Measurements from ENCODE around the gene AVEN. TPM values are rescaled to one million over a fixed set of nuclear protein-coding genes. Genes with fewer than 3 reads are reported as not detected.

The AVEN gene
- total RNA-seq, 1 donor from 2014 or later = 16.2 TPM

DNA sequence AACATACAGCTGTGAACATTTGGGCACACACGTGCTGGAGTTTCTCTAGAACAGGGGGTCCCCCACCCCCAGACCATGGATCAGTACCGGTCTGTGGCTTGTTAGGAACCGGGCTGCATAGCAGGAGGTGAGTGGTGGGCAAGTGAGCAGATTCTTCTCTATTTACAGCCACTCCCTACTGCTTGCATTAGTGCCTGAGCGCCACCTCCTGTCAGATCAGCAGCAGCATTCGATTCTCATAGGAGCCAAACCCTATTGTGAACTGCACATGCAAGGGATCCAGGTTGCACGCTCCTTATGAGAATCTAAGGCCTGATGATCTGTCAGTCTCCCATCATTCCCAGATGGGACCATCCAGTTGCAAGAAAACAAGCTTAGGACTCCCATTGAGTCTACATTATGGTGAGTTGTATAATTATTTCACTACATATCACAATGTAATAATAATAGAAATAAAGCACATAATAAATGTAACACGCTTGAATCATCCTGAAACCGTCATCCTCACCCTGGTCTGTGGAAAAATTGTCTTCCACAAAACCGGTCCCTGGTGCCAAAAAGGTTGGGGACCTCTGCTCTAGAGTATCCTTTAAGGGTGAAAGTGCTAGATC, 44.9 kb downstream of the AVEN start:
- Histone ChIP-seq H3K27me3 (ENCODE audit: control insufficient read depth in 3 of 3, insufficient read depth in 3 of 3, low read length in 3 of 3) (no peaks in the 10 kb centered on the region), H3K27ac (ENCODE audit: low read depth, low read length) (no peak overlapping the region), H3K4me3 (ENCODE audit: low read length in 3 of 3) (no peak overlapping the region), H3K36me3 (ENCODE audit: control insufficient read depth in 3 of 3, insufficient read depth in 3 of 3, low read length in 3 of 3) (no peaks in the 10 kb centered on the region), H3K9ac (ENCODE audit: low read depth in 1 of 3, low read length in 3 of 3) (no peak overlapping the region), H3K4me1 (ENCODE audit: control insufficient read depth in 3 of 3, insufficient read depth in 3 of 3, low read length in 3 of 3) (no peaks in the 10 kb centered on the region), H3K9me3 (ENCODE audit: control insufficient read depth in 3 of 3, low read length in 3 of 3) (no peaks in the 10 kb centered on the region)

DNA sequence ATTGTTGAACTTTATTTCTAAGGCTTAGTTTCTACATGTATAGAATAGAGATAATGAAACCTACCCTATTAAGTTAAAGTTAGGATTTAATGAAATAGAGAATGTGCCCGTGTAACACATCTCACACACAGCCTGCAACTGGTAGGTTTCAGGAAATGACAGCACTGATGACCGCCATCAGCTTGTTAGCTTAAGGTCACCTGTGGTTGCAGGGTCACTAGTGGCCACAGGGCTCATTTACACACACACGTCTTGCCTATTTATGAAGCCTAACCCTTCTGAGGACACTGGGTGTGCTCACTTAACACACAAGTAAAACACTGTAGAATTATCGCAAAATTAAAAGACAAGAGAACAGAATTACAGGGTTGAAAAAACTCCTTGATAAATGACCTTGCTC, 50.6 kb downstream of the AVEN start:
- no peaks in the 10 kb centered on the region for H3K27me3 ChIP-seq (ENCODE audit: control insufficient read depth in 3 of 3, insufficient read depth in 3 of 3, low read length in 3 of 3)
- H3K4me3 ChIP-seq (ENCODE audit: low read length in 3 of 3) = no peak overlapping the region
- no peak overlapping the region for H3K9ac ChIP-seq (ENCODE audit: low read depth in 1 of 3, low read length in 3 of 3)
- no peak overlapping the region for H3K27ac ChIP-seq (ENCODE audit: low read depth, low read length)
- no peaks in the 10 kb centered on the region for H3K4me1 ChIP-seq (ENCODE audit: control insufficient read depth in 3 of 3, insufficient read depth in 3 of 3, low read length in 3 of 3)
- H3K36me3 ChIP-seq (ENCODE audit: control insufficient read depth in 3 of 3, insufficient read depth in 3 of 3, low read length in 3 of 3) = no peaks in the 10 kb centered on the region
- no peaks in the 10 kb centered on the region for H3K9me3 ChIP-seq (ENCODE audit: control insufficient read depth in 3 of 3, low read length in 3 of 3)

DNA sequence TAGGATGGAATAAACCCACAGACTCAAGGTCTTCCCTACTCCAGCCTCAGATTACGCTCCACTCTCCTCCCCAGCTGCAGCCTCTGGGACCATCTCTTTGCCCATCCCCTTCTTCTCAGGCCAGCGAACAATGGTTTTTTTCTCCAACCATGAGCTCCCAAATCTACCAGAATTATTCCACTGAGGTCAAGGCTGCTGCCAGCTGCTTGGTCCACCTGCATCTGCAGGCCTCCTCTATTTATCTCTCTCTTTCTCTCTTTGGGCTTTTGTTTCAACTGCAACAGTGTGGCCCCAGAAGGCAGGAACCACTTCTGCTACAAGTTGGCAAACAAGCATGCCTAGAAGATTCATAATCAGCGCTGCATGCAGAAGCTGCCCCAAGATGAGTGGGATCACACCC, 51.6 kb downstream of the AVEN start:
- Histone ChIP-seq H3K9ac (ENCODE audit: low read depth in 1 of 3, low read length in 3 of 3) (no peak overlapping the region), H3K4me1 (ENCODE audit: control insufficient read depth in 3 of 3, insufficient read depth in 3 of 3, low read length in 3 of 3) (no peaks in the 10 kb centered on the region), H3K27ac (ENCODE audit: low read depth, low read length) (no peak overlapping the region), H3K4me3 (ENCODE audit: low read length in 3 of 3) (no peak overlapping the region), H3K36me3 (ENCODE audit: control insufficient read depth in 3 of 3, insufficient read depth in 3 of 3, low read length in 3 of 3) (no peaks in the 10 kb centered on the region), H3K9me3 (ENCODE audit: control insufficient read depth in 3 of 3, low read length in 3 of 3) (no peaks in the 10 kb centered on the region), H3K27me3 (ENCODE audit: control insufficient read depth in 3 of 3, insufficient read depth in 3 of 3, low read length in 3 of 3) (no peaks in the 10 kb centered on the region)

DNA sequence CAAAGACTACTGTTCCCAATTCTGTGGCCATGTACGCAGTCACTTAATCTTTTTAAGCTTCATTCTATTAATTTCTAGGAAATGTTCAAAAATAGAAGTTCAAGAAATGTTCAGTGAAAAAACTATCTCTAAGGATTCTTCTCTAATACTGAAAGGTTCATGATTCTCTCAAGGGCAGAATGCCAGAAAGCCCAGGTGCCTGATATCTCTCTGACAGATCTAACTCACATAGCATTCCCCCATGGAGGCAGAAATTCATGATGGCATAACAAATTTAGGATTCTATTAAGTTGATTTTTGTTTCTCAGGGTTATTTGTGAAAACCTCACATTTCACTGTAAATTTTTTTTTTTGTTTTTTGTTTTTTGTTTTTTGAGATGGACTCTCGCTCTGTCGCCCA, 53.3 kb downstream of the AVEN start:
- H3K9me3 ChIP-seq (ENCODE audit: control insufficient read depth in 3 of 3, low read length in 3 of 3) = no peaks in the 10 kb centered on the region
- H3K4me3 ChIP-seq (ENCODE audit: low read length in 3 of 3) = no peak overlapping the region
- H3K27me3 ChIP-seq (ENCODE audit: control insufficient read depth in 3 of 3, insufficient read depth in 3 of 3, low read length in 3 of 3) = no peaks in the 10 kb centered on the region
- H3K4me1 ChIP-seq (ENCODE audit: control insufficient read depth in 3 of 3, insufficient read depth in 3 of 3, low read length in 3 of 3) = no peaks in the 10 kb centered on the region
- H3K9ac ChIP-seq (ENCODE audit: low read depth in 1 of 3, low read length in 3 of 3) = no peak overlapping the region
- H3K36me3 ChIP-seq (ENCODE audit: control insufficient read depth in 3 of 3, insufficient read depth in 3 of 3, low read length in 3 of 3) = no peaks in the 10 kb centered on the region
- no peak overlapping the region for H3K27ac ChIP-seq (ENCODE audit: low read depth, low read length)

DNA sequence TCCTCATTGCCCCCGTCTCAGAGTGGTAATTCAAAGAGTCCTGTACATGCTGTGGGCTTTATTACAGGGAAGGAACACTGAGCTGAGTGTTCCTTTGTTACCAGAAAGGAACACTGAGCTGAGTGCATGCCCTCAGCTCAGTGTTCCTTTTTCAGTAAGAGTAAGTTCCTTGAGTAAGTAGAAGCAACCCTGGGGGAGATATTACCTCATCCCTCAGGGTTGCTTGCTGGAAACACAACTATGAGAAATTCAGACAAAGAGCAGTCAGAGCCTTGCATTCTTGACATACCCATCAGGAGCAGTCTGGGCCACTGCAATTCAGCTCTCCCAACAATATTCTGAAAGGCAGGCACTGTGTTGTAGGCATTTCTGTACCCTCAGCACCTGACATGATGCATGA, 53.7 kb downstream of the AVEN start:
- Histone ChIP-seq H3K4me3 (ENCODE audit: low read length in 3 of 3) (no peak overlapping the region), H3K9ac (ENCODE audit: low read depth in 1 of 3, low read length in 3 of 3) (no peak overlapping the region), H3K4me1 (ENCODE audit: control insufficient read depth in 3 of 3, insufficient read depth in 3 of 3, low read length in 3 of 3) (no peaks in the 10 kb centered on the region), H3K36me3 (ENCODE audit: control insufficient read depth in 3 of 3, insufficient read depth in 3 of 3, low read length in 3 of 3) (no peaks in the 10 kb centered on the region), H3K27me3 (ENCODE audit: control insufficient read depth in 3 of 3, insufficient read depth in 3 of 3, low read length in 3 of 3) (no peaks in the 10 kb centered on the region), H3K27ac (ENCODE audit: low read depth, low read length) (no peak overlapping the region), H3K9me3 (ENCODE audit: control insufficient read depth in 3 of 3, low read length in 3 of 3) (no peaks in the 10 kb centered on the region)

DNA sequence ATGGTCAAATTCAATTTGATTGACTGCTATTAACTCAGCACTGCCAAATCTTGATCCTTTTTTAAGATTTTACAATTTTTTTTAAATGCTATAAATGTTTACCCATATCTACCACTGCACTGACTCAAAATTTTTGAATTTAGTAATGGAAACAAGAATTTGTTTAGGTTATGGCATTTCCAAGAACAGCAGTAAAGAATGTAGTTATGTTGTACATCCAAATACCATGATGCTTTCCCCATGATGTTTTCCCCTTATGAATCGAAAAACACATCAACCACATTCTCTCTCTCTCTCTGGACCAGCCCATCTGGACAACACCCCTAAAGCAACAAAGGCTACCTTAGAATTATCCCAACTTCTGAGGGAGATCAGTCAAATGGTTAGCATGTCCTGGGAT, 56.5 kb downstream of the AVEN start:
- no peak overlapping the region for H3K4me3 ChIP-seq (ENCODE audit: low read length in 3 of 3)
- H3K27ac ChIP-seq (ENCODE audit: low read depth, low read length) = no peak overlapping the region
- no peaks in the 10 kb centered on the region for H3K9me3 ChIP-seq (ENCODE audit: control insufficient read depth in 3 of 3, low read length in 3 of 3)
- H3K27me3 ChIP-seq (ENCODE audit: control insufficient read depth in 3 of 3, insufficient read depth in 3 of 3, low read length in 3 of 3) = no peaks in the 10 kb centered on the region
- no peaks in the 10 kb centered on the region for H3K4me1 ChIP-seq (ENCODE audit: control insufficient read depth in 3 of 3, insufficient read depth in 3 of 3, low read length in 3 of 3)
- H3K36me3 ChIP-seq (ENCODE audit: control insufficient read depth in 3 of 3, insufficient read depth in 3 of 3, low read length in 3 of 3) = no peaks in the 10 kb centered on the region
- no peak overlapping the region for H3K9ac ChIP-seq (ENCODE audit: low read depth in 1 of 3, low read length in 3 of 3)

DNA sequence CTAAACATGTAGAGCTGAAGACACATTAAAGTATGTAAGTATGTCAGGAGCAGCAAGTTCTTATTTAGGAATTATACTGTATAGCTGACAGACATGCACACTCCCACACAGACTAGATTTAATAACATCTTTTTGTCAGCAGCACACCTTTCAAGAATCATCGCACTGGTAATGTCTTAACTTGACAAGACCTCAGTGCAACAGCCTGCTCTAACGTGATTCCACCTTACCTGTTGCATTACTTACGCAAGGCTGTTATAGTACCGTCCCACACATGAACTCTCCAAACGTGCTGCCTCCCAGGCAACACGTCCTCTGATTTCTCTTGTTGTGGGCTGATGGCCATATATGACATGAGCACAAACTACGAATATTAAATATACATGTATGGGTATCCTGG, 58.8 kb downstream of the AVEN start:
- Histone ChIP-seq H3K4me1 (ENCODE audit: control insufficient read depth in 3 of 3, insufficient read depth in 3 of 3, low read length in 3 of 3) (no peaks in the 10 kb centered on the region), H3K9ac (ENCODE audit: low read depth in 1 of 3, low read length in 3 of 3) (no peak overlapping the region), H3K36me3 (ENCODE audit: control insufficient read depth in 3 of 3, insufficient read depth in 3 of 3, low read length in 3 of 3) (no peaks in the 10 kb centered on the region), H3K9me3 (ENCODE audit: control insufficient read depth in 3 of 3, low read length in 3 of 3) (no peaks in the 10 kb centered on the region), H3K4me3 (ENCODE audit: low read length in 3 of 3) (no peak overlapping the region), H3K27me3 (ENCODE audit: control insufficient read depth in 3 of 3, insufficient read depth in 3 of 3, low read length in 3 of 3) (no peaks in the 10 kb centered on the region), H3K27ac (ENCODE audit: low read depth, low read length) (no peak overlapping the region)

DNA sequence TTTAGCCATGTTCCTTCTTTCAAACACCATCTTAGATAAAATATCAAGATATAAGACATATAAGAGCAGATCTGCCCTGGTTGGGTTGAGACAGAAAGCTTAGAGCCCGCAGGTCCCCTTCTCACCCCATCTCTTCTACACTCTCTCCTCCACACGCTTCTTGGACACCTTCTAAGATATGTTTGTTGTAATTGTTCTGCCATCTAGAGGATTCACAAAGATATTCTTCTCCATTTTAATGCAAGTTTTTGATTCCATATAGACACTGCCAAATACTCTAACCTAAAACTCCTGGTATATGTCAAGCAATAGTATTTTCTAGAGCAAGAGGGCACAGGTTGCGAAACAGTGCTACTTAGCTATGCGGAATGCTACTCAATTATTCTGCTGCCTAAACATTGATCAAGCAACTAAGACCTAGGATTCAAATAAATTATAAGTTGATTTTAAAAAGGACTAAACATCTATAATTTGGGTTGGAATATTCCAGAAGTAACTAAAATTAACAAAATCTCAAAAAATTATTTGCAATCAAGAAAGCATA, 63.9 kb downstream of the AVEN start:
- H3K27me3 ChIP-seq (ENCODE audit: control insufficient read depth in 3 of 3, insufficient read depth in 3 of 3, low read length in 3 of 3) = no peaks in the 10 kb centered on the region
- H3K9me3 ChIP-seq (ENCODE audit: control insufficient read depth in 3 of 3, low read length in 3 of 3) = no peaks in the 10 kb centered on the region
- no peak overlapping the region for H3K4me3 ChIP-seq (ENCODE audit: low read length in 3 of 3)
- no peaks in the 10 kb centered on the region for H3K36me3 ChIP-seq (ENCODE audit: control insufficient read depth in 3 of 3, insufficient read depth in 3 of 3, low read length in 3 of 3)
- no peaks in the 10 kb centered on the region for H3K4me1 ChIP-seq (ENCODE audit: control insufficient read depth in 3 of 3, insufficient read depth in 3 of 3, low read length in 3 of 3)
- H3K9ac ChIP-seq (ENCODE audit: low read depth in 1 of 3, low read length in 3 of 3) = no peak overlapping the region
- no peak overlapping the region for H3K27ac ChIP-seq (ENCODE audit: low read depth, low read length)

DNA sequence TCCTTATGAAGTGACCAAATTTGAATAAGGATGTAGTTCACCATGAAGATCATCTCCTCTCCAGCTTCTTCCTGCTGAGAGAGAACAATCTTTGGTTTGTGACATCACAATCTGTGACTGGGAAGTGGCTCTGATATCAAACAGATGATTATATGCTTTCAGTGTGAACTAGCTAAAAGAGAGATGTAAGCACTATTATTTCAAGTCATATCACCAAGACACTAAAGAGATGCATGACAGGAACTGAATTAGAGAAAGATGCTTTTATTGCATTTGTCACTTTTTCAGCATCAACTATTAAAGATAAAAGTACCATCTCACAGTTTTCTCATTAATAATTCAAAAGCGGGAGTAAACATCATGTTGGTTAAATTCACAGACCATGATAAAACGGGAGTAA, 67.2 kb downstream of the AVEN start:
- H3K27ac ChIP-seq (ENCODE audit: low read depth, low read length) = no peak overlapping the region
- no peaks in the 10 kb centered on the region for H3K27me3 ChIP-seq (ENCODE audit: control insufficient read depth in 3 of 3, insufficient read depth in 3 of 3, low read length in 3 of 3)
- no peaks in the 10 kb centered on the region for H3K4me1 ChIP-seq (ENCODE audit: control insufficient read depth in 3 of 3, insufficient read depth in 3 of 3, low read length in 3 of 3)
- H3K9ac ChIP-seq (ENCODE audit: low read depth in 1 of 3, low read length in 3 of 3) = no peak overlapping the region
- H3K36me3 ChIP-seq (ENCODE audit: control insufficient read depth in 3 of 3, insufficient read depth in 3 of 3, low read length in 3 of 3) = no peaks in the 10 kb centered on the region
- no peaks in the 10 kb centered on the region for H3K9me3 ChIP-seq (ENCODE audit: control insufficient read depth in 3 of 3, low read length in 3 of 3)
- no peak overlapping the region for H3K4me3 ChIP-seq (ENCODE audit: low read length in 3 of 3)

DNA sequence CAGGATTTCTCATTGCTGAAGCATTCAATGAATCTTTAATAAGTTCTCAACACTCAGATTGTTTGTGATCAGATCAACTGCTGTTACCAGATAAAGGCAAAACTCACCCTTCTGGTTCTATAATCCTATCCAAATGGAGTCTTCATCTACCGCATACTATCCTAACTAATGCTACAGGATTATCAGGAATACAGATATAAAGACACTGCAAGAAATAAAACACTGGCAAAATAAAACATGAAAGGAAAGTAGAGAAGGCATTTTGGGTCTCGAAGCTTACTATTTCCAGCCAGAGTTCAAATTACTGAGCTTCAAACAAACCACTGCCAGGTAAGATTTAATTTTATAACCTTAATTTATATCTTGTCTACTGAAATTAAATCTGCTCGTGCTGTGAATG, 70.2 kb downstream of the AVEN start:
- H3K36me3 ChIP-seq (ENCODE audit: control insufficient read depth in 3 of 3, insufficient read depth in 3 of 3, low read length in 3 of 3) = no peaks in the 10 kb centered on the region
- no peak overlapping the region for H3K27ac ChIP-seq (ENCODE audit: low read depth, low read length)
- H3K4me3 ChIP-seq (ENCODE audit: low read length in 3 of 3) = no peak overlapping the region
- H3K4me1 ChIP-seq (ENCODE audit: control insufficient read depth in 3 of 3, insufficient read depth in 3 of 3, low read length in 3 of 3) = no peaks in the 10 kb centered on the region
- H3K9ac ChIP-seq (ENCODE audit: low read depth in 1 of 3, low read length in 3 of 3) = no peak overlapping the region
- H3K27me3 ChIP-seq (ENCODE audit: control insufficient read depth in 3 of 3, insufficient read depth in 3 of 3, low read length in 3 of 3) = no peaks in the 10 kb centered on the region
- no peaks in the 10 kb centered on the region for H3K9me3 ChIP-seq (ENCODE audit: control insufficient read depth in 3 of 3, low read length in 3 of 3)
